PC-9 (cell line): ENCODE results near the gene PROSER3.

Experiments used
- EZH2 ChIP-seq: fragments of 200-600 bp; sonication (generic); IDR thresholded peaks from 2 replicates; pipeline ENCODE4 v1.8.0; 2017; ENCODE audit warnings: antibody characterized with exemption, low read depth
- TF ChIP-seq, protein P1 (sequence below): fragments of 200-600 bp; sonication (generic); conservative IDR thresholded peaks from 2 replicates; pipeline ENCODE4 v1.6.1; 2017; ENCODE audit warnings: mixed run types, antibody characterized with exemption, mild to moderate bottlenecking, moderate library complexity

DNA sequence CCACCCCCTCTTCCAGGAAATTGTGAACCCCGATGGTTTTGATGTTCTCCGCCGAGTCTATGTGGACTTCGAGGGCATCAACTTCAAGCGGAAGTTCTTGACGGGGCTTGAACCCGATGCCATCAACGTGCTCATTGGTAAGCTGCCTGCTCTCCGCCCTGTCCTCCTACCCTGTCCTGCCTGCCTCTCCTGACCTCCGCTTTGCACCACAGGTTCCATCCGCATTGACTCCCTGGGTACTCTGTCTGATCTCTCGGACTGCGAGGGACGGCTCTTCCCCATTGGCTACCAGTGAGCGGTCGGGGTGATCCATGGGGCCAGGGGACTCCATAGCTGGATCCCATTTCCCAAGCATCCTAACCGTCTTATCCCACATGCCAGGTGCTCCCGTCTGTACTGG, 27.6 kb upstream of the PROSER3 start:
- TF ChIP-seq, protein P1, sequence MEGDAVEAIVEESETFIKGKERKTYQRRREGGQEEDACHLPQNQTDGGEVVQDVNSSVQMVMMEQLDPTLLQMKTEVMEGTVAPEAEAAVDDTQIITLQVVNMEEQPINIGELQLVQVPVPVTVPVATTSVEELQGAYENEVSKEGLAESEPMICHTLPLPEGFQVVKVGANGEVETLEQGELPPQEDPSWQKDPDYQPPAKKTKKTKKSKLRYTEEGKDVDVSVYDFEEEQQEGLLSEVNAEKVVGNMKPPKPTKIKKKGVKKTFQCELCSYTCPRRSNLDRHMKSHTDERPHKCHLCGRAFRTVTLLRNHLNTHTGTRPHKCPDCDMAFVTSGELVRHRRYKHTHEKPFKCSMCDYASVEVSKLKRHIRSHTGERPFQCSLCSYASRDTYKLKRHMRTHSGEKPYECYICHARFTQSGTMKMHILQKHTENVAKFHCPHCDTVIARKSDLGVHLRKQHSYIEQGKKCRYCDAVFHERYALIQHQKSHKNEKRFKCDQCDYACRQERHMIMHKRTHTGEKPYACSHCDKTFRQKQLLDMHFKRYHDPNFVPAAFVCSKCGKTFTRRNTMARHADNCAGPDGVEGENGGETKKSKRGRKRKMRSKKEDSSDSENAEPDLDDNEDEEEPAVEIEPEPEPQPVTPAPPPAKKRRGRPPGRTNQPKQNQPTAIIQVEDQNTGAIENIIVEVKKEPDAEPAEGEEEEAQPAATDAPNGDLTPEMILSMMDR = no peak
- TF ChIP-seq EZH2 = no peak
